Measurements from ENCODE around the gene PLS1. TPM values are rescaled to one million over a fixed set of nuclear protein-coding genes. Genes with fewer than 3 reads are reported as not detected.
A peak's percentile ranks its signal among the peaks of the same experiment; 100 is the strongest.
"Not testable (repeated sequence)": the region's sequence is repeated elsewhere in the genome, so short reads cannot be mapped to it uniquely, and the experiment has no call there.

PLS1 gene
- total RNA-seq, 1 donor from 2014 or later = 5.7 TPM

- H3K36me3 Mint-ChIP-seq (ENCODE audit: low read depth) = peaks cover 6% of the 10 kb centered on the region
- peaks cover 4% of the 10 kb centered on the region for H3K9me3 Mint-ChIP-seq
- H3K4me3 Mint-ChIP-seq = peak overlapping the region; percentile 20
- H3K27ac Mint-ChIP-seq (ENCODE audit: unreplicated experiment) = no peak overlapping the region
- no peak for DNase-seq (ENCODE audit: low read depth, low spot score)
- TF ChIP-seq CTCF (conservative IDR thresholded peaks at IDR 0.05) = no peak
- peaks cover 18% of the 10 kb centered on the region for H3K4me1 Mint-ChIP-seq
- no peaks in the 10 kb centered on the region for H3K27me3 Mint-ChIP-seq (ENCODE audit: low read depth)
Measured at GRCh38 chr3:142726017-142726416, 129.8 kb downstream of the PLS1 start.

GRCh38 chr3:142732066-142732465, 135.9 kb downstream of the PLS1 start:
- DNase-seq (ENCODE audit: low read depth, low spot score) = no peak
- no peak overlapping the region for H3K4me3 Mint-ChIP-seq
- peaks cover 14% of the 10 kb centered on the region for H3K4me1 Mint-ChIP-seq
- no peak overlapping the region for H3K27ac Mint-ChIP-seq (ENCODE audit: unreplicated experiment)
- no peak for TF ChIP-seq CTCF (conservative IDR thresholded peaks at IDR 0.05)
- H3K36me3 Mint-ChIP-seq (ENCODE audit: low read depth) = peaks cover 3% of the 10 kb centered on the region
- H3K27me3 Mint-ChIP-seq (ENCODE audit: low read depth) = no peaks in the 10 kb centered on the region
- H3K9me3 Mint-ChIP-seq = no peaks in the 10 kb centered on the region

GRCh38 chr3:142734834-142735233, 138.6 kb downstream of the PLS1 start:
- DNase-seq (ENCODE audit: low read depth, low spot score) = no peak
- no peak for TF ChIP-seq CTCF (conservative IDR thresholded peaks at IDR 0.05)
- Mint-ChIP-seq H3K27me3 (ENCODE audit: low read depth) (no peaks in the 10 kb centered on the region), H3K27ac (ENCODE audit: unreplicated experiment) (no peak overlapping the region), H3K9me3 (no peaks in the 10 kb centered on the region), H3K36me3 (ENCODE audit: low read depth) (peaks cover 3% of the 10 kb centered on the region), H3K4me1 (peaks cover 11% of the 10 kb centered on the region), H3K4me3 (no peak overlapping the region)

GRCh38 chr3:142735462-142735861, 139.3 kb downstream of the PLS1 start:
- peaks cover 3% of the 10 kb centered on the region for H3K36me3 Mint-ChIP-seq (ENCODE audit: low read depth)
- TF ChIP-seq CTCF (conservative IDR thresholded peaks at IDR 0.05) = no peak
- peaks cover 11% of the 10 kb centered on the region for H3K4me1 Mint-ChIP-seq
- no peak overlapping the region for H3K4me3 Mint-ChIP-seq
- H3K27ac Mint-ChIP-seq (ENCODE audit: unreplicated experiment) = no peak overlapping the region
- H3K9me3 Mint-ChIP-seq = no peaks in the 10 kb centered on the region
- no peak for DNase-seq (ENCODE audit: low read depth, low spot score)
- no peaks in the 10 kb centered on the region for H3K27me3 Mint-ChIP-seq (ENCODE audit: low read depth)

GRCh38 chr3:142738396-142738795, 142.2 kb downstream of the PLS1 start:
- no peak for TF ChIP-seq CTCF (conservative IDR thresholded peaks at IDR 0.05)
- Mint-ChIP-seq H3K4me3 (no peak overlapping the region), H3K27me3 (ENCODE audit: low read depth) (no peaks in the 10 kb centered on the region), H3K36me3 (ENCODE audit: low read depth) (peaks cover 3% of the 10 kb centered on the region), H3K9me3 (no peaks in the 10 kb centered on the region), H3K27ac (ENCODE audit: unreplicated experiment) (no peak overlapping the region), H3K4me1 (peaks cover 8% of the 10 kb centered on the region)
- DNase-seq (ENCODE audit: low read depth, low spot score) = no peak

GRCh38 chr3:142746646-142747045, 150.5 kb downstream of the PLS1 start:
- TF ChIP-seq CTCF (conservative IDR thresholded peaks at IDR 0.05) = no peak
- DNase-seq (ENCODE audit: low read depth, low spot score) = no peak
- Mint-ChIP-seq H3K27me3 (ENCODE audit: low read depth) (no peaks in the 10 kb centered on the region), H3K27ac (ENCODE audit: unreplicated experiment) (no peak overlapping the region), H3K4me3 (no peak overlapping the region), H3K4me1 (no peaks in the 10 kb centered on the region), H3K36me3 (ENCODE audit: low read depth) (peaks cover 19% of the 10 kb centered on the region), H3K9me3 (peaks cover 2% of the 10 kb centered on the region)

- H3K9me3 Mint-ChIP-seq; H3K4me3 Mint-ChIP-seq; H3K27ac Mint-ChIP-seq (ENCODE audit: unreplicated experiment); DNase-seq (ENCODE audit: low read depth, low spot score); H3K27me3 Mint-ChIP-seq (ENCODE audit: low read depth); H3K4me1 Mint-ChIP-seq: not testable (repeated sequence)
- peaks cover 19% of the 10 kb centered on the region for H3K36me3 Mint-ChIP-seq (ENCODE audit: low read depth)
Measured at GRCh38 chr3:142750531-142750930, 154.3 kb downstream of the PLS1 start.

- not testable (repeated sequence) for DNase-seq (ENCODE audit: low read depth, low spot score); H3K4me3 Mint-ChIP-seq; H3K27ac Mint-ChIP-seq (ENCODE audit: unreplicated experiment); H3K4me1 Mint-ChIP-seq; H3K9me3 Mint-ChIP-seq; H3K27me3 Mint-ChIP-seq (ENCODE audit: low read depth)
- H3K36me3 Mint-ChIP-seq (ENCODE audit: low read depth) = peaks cover 24% of the 10 kb centered on the region
Measured at GRCh38 chr3:142752605-142753004, 156.4 kb downstream of the PLS1 start.
